Uterus (tissue), 2 donors: ENCODE results near the gene ADAMTSL2.

Source experiments
- CTCF ChIP-seq, 4 experiments: fragments of 200-600 bp in 2 of 4; fragments of 450-650 bp in 2 of 4; sonication (generic) in 2 of 4; IDR thresholded peaks; one replicate each; pipeline ENCODE4 v1.5.1; 2016 to 2019; ENCODE audit warnings: antibody characterized with exemption in 4 of 4, mild to moderate bottlenecking in 2 of 4, moderate library complexity in 1 of 4
- POLR2A ChIP-seq, 2 donors: fragments of 450-650 bp; IDR thresholded peaks; one replicate each; pipeline ENCODE4 v1.6.1; 2016; ENCODE audit warnings: antibody characterized with exemption in 2 of 2, mild to moderate bottlenecking in 1 of 2, moderate library complexity in 1 of 2

- TF ChIP-seq CTCF (IDR thresholded peaks at IDR 0.05) = no peak
- no peak for TF ChIP-seq POLR2A (IDR thresholded peaks at IDR 0.05)
These were observed 17.5 kb upstream of the ADAMTSL2 start for GRCh38 chr9:133516961-133517350.
